K562 (cell line): ENCODE measurements around the gene MTNR1B. TPM values are rescaled to one million over a fixed set of nuclear protein-coding genes. Genes with fewer than 3 reads are reported as not detected.

Source experiments
- ATAC-seq: fragments of 200-7000 bp; cut with Tn5 transposase; 3 replicates; pipeline ENCODE4 v1.9.1; 2020; ENCODE audit warnings: moderate library complexity
- BruUV-seq: library from RNA; stranded (reverse); fragments of 400-500 nt; replicated peaks from 2 replicates; lab custom pipeline; 2021; lab: Mats Ljungman, UMichigan
- CTCF ChIA-PET: fragments of 300-600 bp; formaldehyde crosslinking; extraction: SDS; loops from one replicate; lab custom pipeline; 2021; ENCODE audit warnings: low intra/inter-chr PET ratio; lab: Yijun Ruan, JAX
- POLR2A ChIA-PET: fragments of 300-600, 350-650 bp; sonication (Branson Sonifier 250); formaldehyde crosslinking; extraction: SDS; loops from one replicate; lab custom pipeline; 2021; ENCODE audit warnings: antibody characterized with exemption, inconsistent platforms; lab: Yijun Ruan, JAX
- DNase-seq, 4 experiments: peaks; one replicate each; pipeline versions ENCODE4 v3.0.0 to v3.0.0-alpha.2; 2011 to 2018; ENCODE audit warnings: low spot score in 3 of 4, mixed read lengths in 3 of 4; ENCODE audit errors: extremely low read depth in 1 of 4
- FAIRE-seq: peaks from 2 replicates; lab custom pipeline; 2011; peaks lifted over from hg19 to GRCh38; lab: Jason Lieb, UNC
- H2AFZ ChIP-seq: 2 replicates; pipeline ENCODE4 v1.6.0; 2011; ENCODE audit warnings: low read depth, low read length, control low read depth, inconsistent platforms
- H3K27ac ChIP-seq: fragments of 200-600 bp; 3 replicates; pipeline ENCODE4 v1.8.0; 2011; ENCODE audit warnings: low read depth, mild to moderate bottlenecking, control low read depth, inconsistent platforms, low read length, moderate library complexity, mixed read lengths; ENCODE audit errors: extremely low read depth
- H3K27me3 ChIP-seq, 2 experiments: fragments of 300-600 bp in 1 of 2; 2 replicates in 1 of 2; 3 replicates in 1 of 2; pipeline versions ENCODE4 v1.6.0 to v1.8.0; 2011; ENCODE audit warnings: inconsistent platforms in 2 of 2, low read length in 2 of 2, mild to moderate bottlenecking in 1 of 2, mixed read lengths in 1 of 2, moderate library complexity in 1 of 2; ENCODE audit not compliant: control insufficient read depth in 2 of 2, insufficient read depth in 2 of 2
- H3K36me3 ChIP-seq: fragments of 300-600 bp; 3 replicates; pipeline ENCODE4 v1.8.0; 2011; ENCODE audit warnings: mild to moderate bottlenecking, low read length, inconsistent platforms; ENCODE audit not compliant: control insufficient read depth, insufficient read depth
- H3K4me1 ChIP-seq, 2 experiments: fragments of 200-600 bp in 1 of 2; replicated peaks in 1 of 2; 2 replicates in 1 of 2; 3 replicates in 1 of 2; pipeline versions ENCODE4 v1.5.1 to v1.8.0; 2011; ENCODE audit warnings: inconsistent platforms in 2 of 2, low read length in 2 of 2, mild to moderate bottlenecking in 1 of 2, mixed read lengths in 1 of 2, moderate library complexity in 1 of 2; ENCODE audit not compliant: control insufficient read depth in 2 of 2, insufficient read depth in 2 of 2
- H3K4me2 ChIP-seq: 2 replicates; pipeline ENCODE4 v1.6.1; 2011; ENCODE audit warnings: low read length, control low read depth, inconsistent platforms, mixed read lengths; ENCODE audit not compliant: insufficient read depth
- H3K4me3 ChIP-seq: fragments of 200-600 bp; sonication (generic), shearing (Covaris generic); 2 replicates; pipeline ENCODE4 v1.5.1; 2016; ENCODE audit warnings: control low read depth, inconsistent platforms
- H3K79me2 ChIP-seq: fragments of 200-600 bp; 3 replicates; pipeline ENCODE4 v1.8.0; 2011; ENCODE audit warnings: low read length, inconsistent platforms; ENCODE audit not compliant: control insufficient read depth, insufficient read depth
- H3K9ac ChIP-seq, 2 experiments: 2 replicates each; pipeline versions ENCODE4 v1.6.0 to v1.6.1; 2011; ENCODE audit warnings: low read depth in 2 of 2, low read length in 2 of 2, control low read depth in 1 of 2, inconsistent platforms in 1 of 2, mild to moderate bottlenecking in 1 of 2, mixed read lengths in 1 of 2; ENCODE audit not compliant: insufficient read depth in 1 of 2
- H3K9me1 ChIP-seq: one replicate; pipeline ENCODE4 v1.6.0; 2011; ENCODE audit warnings: inconsistent platforms, mild to moderate bottlenecking, low read length, moderate library complexity; ENCODE audit not compliant: control insufficient read depth, insufficient read depth
- H3K9me3 ChIP-seq: replicated peaks from 2 replicates; pipeline ENCODE4 v1.5.1; 2011; ENCODE audit warnings: low read depth, low read length, inconsistent platforms; ENCODE audit not compliant: control insufficient read depth, insufficient read depth
- H4K20me1 ChIP-seq: replicated peaks from 2 replicates; pipeline ENCODE4 v1.6.1; 2011; ENCODE audit warnings: low read length, inconsistent platforms, mixed read lengths; ENCODE audit not compliant: control insufficient read depth, insufficient read depth
- BDP1 ChIP-seq: IDR thresholded peaks from 3 replicates; pipeline ENCODE4 v1.6.1; 2011; ENCODE audit not compliant: insufficient read length, insufficient read depth
- BRCA1 ChIP-seq, 2 experiments: fragments of 450-650 bp in 1 of 2; sonication (generic) in 1 of 2; formaldehyde crosslinking in 1 of 2; IDR thresholded peaks; 2 replicates each; pipeline versions ENCODE4 v1.5.0 to v1.6.1; 2017 to 2020; ENCODE audit warnings: mild to moderate bottlenecking in 1 of 2, missing genetic modification reagents in 1 of 2
- EGR1 ChIP-seq: fragments of 450-650 bp; conservative IDR thresholded peaks from 2 replicates; pipeline ENCODE4 v1.6.1; 2017; ENCODE audit warnings: mild to moderate bottlenecking
- KAT7 ChIP-seq: sonication (generic); formaldehyde crosslinking; IDR thresholded peaks from 2 replicates; pipeline ENCODE4 v1.8.0; 2022; ENCODE audit warnings: missing genetic modification reagents, mild to moderate bottlenecking, borderline replicate concordance
- NUFIP1 ChIP-seq: fragments of 450-650 bp; IDR thresholded peaks from 2 replicates; pipeline ENCODE4 v1.6.1; 2018; ENCODE audit not compliant: partially characterized antibody
- ZNF217 ChIP-seq: sonication (generic); formaldehyde crosslinking; IDR thresholded peaks from 2 replicates; pipeline ENCODE4 v1.8.0; 2022; ENCODE audit warnings: mild to moderate bottlenecking, missing genetic modification reagents
- ZNF518B ChIP-seq: fragments of 250-450 bp; sonication (Bioruptor Pico); IDR thresholded peaks from 2 replicates; pipeline ENCODE4 v1.5.0; 2021; ENCODE audit warnings: mild to moderate bottlenecking, moderate library complexity
- ZNF717 ChIP-seq: fragments of 250-450 bp; sonication (Bioruptor Pico); IDR thresholded peaks from 2 replicates; pipeline ENCODE4 v1.5.0; 2021
- WGBS: fragments of 100-300 bp; shearing (Covaris generic); methylation state at CpG from one replicate; pipeline ENCODE4 v1.1.6; 2016; ENCODE audit warnings: low coverage, mixed read lengths; ENCODE audit not compliant: insufficient coverage; ENCODE audit errors: missing lambda C conversion rate; 5-methylcytosine and 5-hydroxymethylcytosine counted together
- in situ Hi-C: fragments of 300-500 bp; cut with MboI; formaldehyde crosslinking; loops from 4 replicates; pipeline ENCODE4 v1.15.0; 2018; ENCODE audit warnings: inconsistent platforms, mixed read lengths
- intact Hi-C: fragments of 100-400 bp; cut with micrococcal nuclease; formaldehyde crosslinking; loops from 2 replicates; pipeline ENCODE4 v1.14.2; 2022
- polyA plus RNA-seq, 8 experiments: library from polyadenylated mRNA; depleted of rRNA in 4 of 8; stranded (reverse) in 5 of 8; unstranded in 3 of 8; fragments of >200 nt; fragmentation: Nextera tagmentation in 2 of 8; fragmentation: Illumina TruSeq in 1 of 8; extraction: Ambion mirVana in 2 of 8; extraction: Trizol in 1 of 8; gene quantifications; 2 replicates each; pipeline versions ENCODE4 v1.2.1 to v1.2.3, GENCODE V29; 2011 to 2014; ENCODE audit warnings: inconsistent platforms in 1 of 8, missing spikeins in 1 of 8
- total RNA-seq, 7 experiments: library from RNA; depleted of rRNA in 6 of 7; stranded (reverse); fragments of >200 nt in 6 of 7; fragmentation: Illumina TruSeq in 2 of 7; extraction: Trizol in 2 of 7; gene quantifications; 2 replicates each; pipeline versions ENCODE4 v1.2.1 to v1.2.3, GENCODE V29; 2011 to 2021; ENCODE audit warnings: low replicate concordance in 1 of 7

MTNR1B gene
- total and polyA plus RNA-seq, 9 of the 15 experiments (the other 6 are each of a cell fraction or from before 2014, with no cell fraction given): not detected

- no peak for TF ChIP-seq ZNF217 (CRISPR knock-in tag)
- TF ChIP-seq, all 486 proteins: peak for 0
Measured at GRCh38 chr11:92929653-92930052, 39.8 kb upstream of the MTNR1B start (continued).

- H3K4me1 ChIP-seq: no peaks in the 10 kb centered on the region
- no peak overlapping the region for H3K27ac ChIP-seq
- no peak overlapping the region for H3K4me3 ChIP-seq
- H3K36me3 ChIP-seq: no peaks in the 10 kb centered on the region
- in situ Hi-C loops: no loop called here
- ATAC-seq (no peak), DNase-seq (no peak), FAIRE-seq (no peak)
- ChIA-PET CTCF (no interaction called here), POLR2A (no interaction called here)
- no peak overlapping the region for H2AFZ ChIP-seq
- no peak overlapping the region for H3K9ac ChIP-seq
- no peaks in the 10 kb centered on the region for H3K9me1 ChIP-seq
- H3K27me3 ChIP-seq: peaks cover 0 to 7% of the 10 kb centered on the region in 2 experiments; a peak in 1 of 5 replicates
- no peaks in the 10 kb centered on the region for H3K9me3 ChIP-seq
- no peak overlapping the region for H3K4me2 ChIP-seq
- BruUV-seq: no TSS peak
- intact Hi-C loops: no loop called here
- TF ChIP-seq BRCA1 (IDR thresholded peaks at IDR 0.05): no peak
- TF ChIP-seq BRCA1 (CRISPR knock-in tag; IDR thresholded peaks at IDR 0.05): no peak
- 0% methylated on average over 3 of the region's 3 CpGs for WGBS
- no peaks in the 10 kb centered on the region for H3K79me2 ChIP-seq
- H4K20me1 ChIP-seq: no peaks in the 10 kb centered on the region
Measured at GRCh38 chr11:92931746-92932422, 37.6 kb upstream of the MTNR1B start.

- H4K20me1 ChIP-seq: no peaks in the 10 kb centered on the region
- ATAC-seq (no peak), FAIRE-seq (no peak), DNase-seq (no peak)
- no peak overlapping the region for H3K4me2 ChIP-seq
- H3K27ac ChIP-seq: no peak overlapping the region
- BruUV-seq: no TSS peak
- in situ Hi-C loops: no loop called here
- 0% methylated on average over 4 of the region's 4 CpGs for WGBS
- H3K4me3 ChIP-seq: no peak overlapping the region
- no peaks in the 10 kb centered on the region for H3K36me3 ChIP-seq
- H3K79me2 ChIP-seq: no peaks in the 10 kb centered on the region
- H3K9ac ChIP-seq: no peak overlapping the region
- H3K27me3 ChIP-seq: peaks cover 0 to 7% of the 10 kb centered on the region in 2 experiments; a peak in 1 of 5 replicates
- no peaks in the 10 kb centered on the region for H3K9me1 ChIP-seq
- intact Hi-C loops: no loop called here
- POLR2A ChIA-PET: no interaction called here
- no peak overlapping the region for H2AFZ ChIP-seq
- no peaks in the 10 kb centered on the region for H3K4me1 ChIP-seq
- TF ChIP-seq ZNF518B (CRISPR knock-in tag) (no peak), ZNF717 (CRISPR knock-in tag) (no peak), EGR1 (no peak), NUFIP1 (no peak), BDP1 (no peak), KAT7 (CRISPR knock-in tag) (no peak)
- TF ChIP-seq, all 486 proteins: peak for 0
- no peaks in the 10 kb centered on the region; the same call in 1 of the 2 replicates for H3K9me3 ChIP-seq
- CTCF ChIA-PET: no interaction called here
Measured at GRCh38 chr11:92939305-92939704, 30.1 kb upstream of the MTNR1B start.
